Stomach (tissue), 9 donors: ENCODE measurements around the gene ZNF423. TPM values are rescaled to one million over a fixed set of nuclear protein-coding genes. Genes with fewer than 3 reads are reported as not detected.
"Not testable (repeated sequence)": the region's sequence is repeated elsewhere in the genome, so short reads cannot be mapped to it uniquely, and the experiment has no call there.

Source experiments
- DNase-seq, 2 donors: peaks; one replicate each; pipeline versions ENCODE4 v3.0.0 to v3.0.0-alpha.2; 2013 to 2019
- H3K27ac ChIP-seq, 5 donors: fragments of 200-600 bp in 4 of 5; sonication (generic) in 4 of 5; one replicate each; pipeline ENCODE4 v1.5.1; 2013 to 2019; ENCODE audit warnings: mild to moderate bottlenecking in 1 of 5, moderate library complexity in 1 of 5
- H3K27me3 ChIP-seq, 3 donors: fragments of 200-600 bp; sonication (generic); one replicate each; pipeline ENCODE4 v1.5.1; 2017 to 2019; ENCODE audit warnings: mixed run types in 1 of 3
- H3K36me3 ChIP-seq, 4 donors: fragments of 200-600 bp; sonication (generic); 1 replicate in 3 of 4; 2 replicates in 1 of 4; pipeline ENCODE4 v1.5.1; 2016 to 2019
- H3K4me1 ChIP-seq, 4 donors: fragments of 200-600 bp; sonication (generic); one replicate each; pipeline ENCODE4 v1.5.1; 2016 to 2019
- H3K4me3 ChIP-seq, 4 donors: fragments of 200-600 bp; sonication (generic) in 3 of 4; one replicate each; pipeline ENCODE4 v1.5.1; 2016 to 2019; ENCODE audit warnings: mild to moderate bottlenecking in 1 of 4
- H3K9me3 ChIP-seq, 4 donors: fragments of 200-600 bp; sonication (generic); one replicate each; pipeline ENCODE4 v1.5.1; 2016 to 2019
- EP300 ChIP-seq: sonication (generic); formaldehyde crosslinking; IDR thresholded peaks from one replicate; pipeline ENCODE4 v1.6.1; 2017; ENCODE audit warnings: antibody characterized with exemption
- POLR2A ChIP-seq, 4 donors: fragments of 450-650 bp; IDR thresholded peaks; one replicate each; pipeline ENCODE4 v1.6.1; 2016; ENCODE audit warnings: antibody characterized with exemption in 4 of 4, control low read depth in 2 of 4, mild to moderate bottlenecking in 1 of 4, moderate library complexity in 1 of 4
- POLR2AphosphoS5 ChIP-seq, 3 donors: sonication (generic); formaldehyde crosslinking; IDR thresholded peaks; one replicate each; pipeline ENCODE4 v1.6.1; 2016; ENCODE audit warnings: antibody characterized with exemption in 3 of 3
- WGBS, 5 donors: extraction: QIAGEN DNeasy Blood & Tissue Kit in 3 of 5; methylation state at CpG; one replicate each; pipeline versions ENCODE4 v1.1.5 to v1.1.7; 2013 to 2018; 5-methylcytosine and 5-hydroxymethylcytosine counted together
- intact Hi-C: fragments of 100-400 bp; cut with DNase I; formaldehyde crosslinking; loops from one replicate; pipeline ENCODE4 v1.15.1; 2023; ENCODE audit warnings: low total_unique reads
- polyA plus RNA-seq, 3 donors: library from polyadenylated mRNA; stranded (reverse); fragments of 200-250 nt; gene quantifications; one replicate each; pipeline ENCODE4 v1.2.3, GENCODE V29; 2013
- total RNA-seq, 5 donors: library from RNA; depleted of rRNA; stranded (reverse); fragments of >200 nt; gene quantifications; one replicate each; pipeline versions ENCODE4 v1.1.0 to v1.2.3, GENCODE V29; 2014 to 2016
- TF ChIP-seq, protein P1 (sequence below), 7 experiments: fragments of 450-650 bp in 4 of 7; fragments of 200-600 bp in 3 of 7; sonication (generic) in 3 of 7; IDR thresholded peaks; one replicate each; pipeline ENCODE4 v1.5.1; 2016 to 2019; ENCODE audit warnings: antibody characterized with exemption in 7 of 7, control low read depth in 2 of 7, mild to moderate bottlenecking in 1 of 7
- donor health status: healthy with polysubstance abuse.
- donor health status: Bipolar disorder and iron deficiency.
- donor health status: healthy.

Gene ZNF423
- total and polyA plus RNA-seq, 8 donors: 0.29 to 3.5 (median 1.0) TPM

DNA sequence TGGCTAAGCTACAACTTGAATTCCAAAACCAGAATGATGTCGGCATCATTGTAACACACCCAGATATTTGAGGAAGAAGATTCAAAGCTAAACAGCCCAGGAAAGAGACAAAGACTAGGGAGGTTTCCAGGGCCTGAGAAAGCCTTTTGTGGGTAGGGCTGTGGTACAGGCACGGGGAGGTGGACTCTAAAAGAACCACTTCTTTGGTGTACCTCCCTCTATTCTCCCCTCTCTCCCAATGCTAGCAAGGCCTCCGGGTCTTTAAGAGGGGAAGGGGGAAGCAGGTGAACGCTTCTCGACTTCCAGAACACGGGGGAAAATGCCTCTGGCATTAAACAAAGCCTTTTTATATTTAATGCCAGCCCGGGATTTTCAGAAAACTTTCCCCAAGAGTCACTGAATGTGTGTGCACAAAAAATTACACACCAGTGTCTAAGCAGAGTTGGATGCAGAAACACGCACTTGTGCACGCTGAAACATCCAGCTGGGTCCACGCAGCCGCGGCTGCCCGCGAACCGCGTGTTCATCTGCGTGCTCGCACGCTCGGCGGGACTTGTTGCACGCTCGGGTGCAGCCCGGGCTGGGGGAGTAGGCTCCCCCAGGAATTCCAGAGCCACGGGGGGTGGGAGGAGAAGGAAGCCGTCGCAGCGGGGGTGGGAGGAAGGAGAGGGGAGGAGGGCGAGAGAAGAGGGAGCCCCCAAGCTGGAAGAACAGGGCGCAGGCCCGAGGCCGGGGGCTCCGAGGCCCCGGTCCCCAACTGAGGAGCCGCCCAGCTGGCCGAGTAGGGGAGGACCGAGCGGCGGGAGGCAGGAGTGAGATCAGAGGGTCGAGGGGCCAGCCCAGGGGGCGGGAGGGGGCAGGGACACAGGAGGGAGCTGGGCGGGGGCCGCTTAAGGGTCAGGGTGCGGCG, 20.1 kb upstream of the ZNF423 start:
- H3K27me3 ChIP-seq: peaks cover 0 to 40% (median 8%) of the 10 kb centered on the region in 3 donors
- TF ChIP-seq POLR2AphosphoS5 (IDR thresholded peaks at IDR 0.05): no peak
- TF ChIP-seq, protein P1, sequence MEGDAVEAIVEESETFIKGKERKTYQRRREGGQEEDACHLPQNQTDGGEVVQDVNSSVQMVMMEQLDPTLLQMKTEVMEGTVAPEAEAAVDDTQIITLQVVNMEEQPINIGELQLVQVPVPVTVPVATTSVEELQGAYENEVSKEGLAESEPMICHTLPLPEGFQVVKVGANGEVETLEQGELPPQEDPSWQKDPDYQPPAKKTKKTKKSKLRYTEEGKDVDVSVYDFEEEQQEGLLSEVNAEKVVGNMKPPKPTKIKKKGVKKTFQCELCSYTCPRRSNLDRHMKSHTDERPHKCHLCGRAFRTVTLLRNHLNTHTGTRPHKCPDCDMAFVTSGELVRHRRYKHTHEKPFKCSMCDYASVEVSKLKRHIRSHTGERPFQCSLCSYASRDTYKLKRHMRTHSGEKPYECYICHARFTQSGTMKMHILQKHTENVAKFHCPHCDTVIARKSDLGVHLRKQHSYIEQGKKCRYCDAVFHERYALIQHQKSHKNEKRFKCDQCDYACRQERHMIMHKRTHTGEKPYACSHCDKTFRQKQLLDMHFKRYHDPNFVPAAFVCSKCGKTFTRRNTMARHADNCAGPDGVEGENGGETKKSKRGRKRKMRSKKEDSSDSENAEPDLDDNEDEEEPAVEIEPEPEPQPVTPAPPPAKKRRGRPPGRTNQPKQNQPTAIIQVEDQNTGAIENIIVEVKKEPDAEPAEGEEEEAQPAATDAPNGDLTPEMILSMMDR (IDR thresholded peaks at IDR 0.05): no peak
- no peak for TF ChIP-seq POLR2A (IDR thresholded peaks at IDR 0.05)
- no peak for TF ChIP-seq EP300
- peak overlapping the region; percentile 35 to 40 (median 40) for H3K4me3 ChIP-seq
- H3K36me3 ChIP-seq: no peaks in the 10 kb centered on the region
- intact Hi-C loops: no loop called here
- 18 to 30% (median 27%) methylated on average over 28 to 45 of the region's 45 CpGs for WGBS, 5 donors
- H3K9me3 ChIP-seq: no peaks in the 10 kb centered on the region
- H3K27ac ChIP-seq: peak overlapping the region in 1 of 5 donors; percentile 46
- DNase-seq: peak in 1 of 2 donors; percentile 59
- peaks cover 8 to 18% (median 11%) of the 10 kb centered on the region in 4 donors for H3K4me1 ChIP-seq

DNA sequence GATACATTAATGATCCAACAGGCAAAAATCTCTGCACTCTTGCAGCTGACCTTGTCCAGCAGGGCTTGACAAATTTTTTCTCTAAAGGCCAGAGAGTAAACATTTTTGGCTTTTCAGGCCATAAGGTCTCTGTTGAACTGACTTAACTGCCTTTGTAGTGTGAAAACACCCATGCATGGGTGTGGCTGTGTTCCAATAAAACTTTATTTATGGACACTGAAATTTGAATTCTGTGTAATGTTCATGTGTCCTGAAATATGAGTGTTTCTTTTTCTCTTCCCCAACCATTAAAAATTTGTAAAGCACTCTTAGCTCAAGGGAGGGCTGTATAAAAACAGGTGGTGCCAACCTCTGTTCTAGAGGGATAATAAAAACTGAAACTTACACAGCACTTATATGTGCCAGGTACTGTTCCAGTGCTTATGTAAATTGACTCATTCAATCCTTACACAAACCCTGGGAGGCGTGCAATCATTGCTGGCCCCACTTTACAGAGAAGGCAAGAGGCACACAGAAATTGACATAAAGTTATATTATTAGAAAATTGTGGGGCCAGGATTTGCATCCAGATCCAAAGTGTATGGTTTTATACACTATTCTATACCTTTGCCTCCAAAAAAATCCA, 18.8 kb upstream of the ZNF423 start:
- H3K9me3 ChIP-seq: no peaks in the 10 kb centered on the region
- peaks cover 0 to 28% (median 8%) of the 10 kb centered on the region in 3 donors for H3K27me3 ChIP-seq
- no peak overlapping the region for H3K4me3 ChIP-seq
- intact Hi-C loops: no loop called here
- TF ChIP-seq POLR2AphosphoS5 (IDR thresholded peaks at IDR 0.05) (no peak), EP300 (no peak), POLR2A (IDR thresholded peaks at IDR 0.05) (no peak)
- TF ChIP-seq, protein P1 (IDR thresholded peaks at IDR 0.05): no peak
- no peak overlapping the region for H3K27ac ChIP-seq
- peaks cover 8 to 18% (median 11%) of the 10 kb centered on the region in 4 donors for H3K4me1 ChIP-seq
- WGBS, 5 donors: 43 to 68% (median 50%) methylated on average over 1 of the region's 1 CpG
- H3K36me3 ChIP-seq: no peaks in the 10 kb centered on the region
- no peak for DNase-seq

DNA sequence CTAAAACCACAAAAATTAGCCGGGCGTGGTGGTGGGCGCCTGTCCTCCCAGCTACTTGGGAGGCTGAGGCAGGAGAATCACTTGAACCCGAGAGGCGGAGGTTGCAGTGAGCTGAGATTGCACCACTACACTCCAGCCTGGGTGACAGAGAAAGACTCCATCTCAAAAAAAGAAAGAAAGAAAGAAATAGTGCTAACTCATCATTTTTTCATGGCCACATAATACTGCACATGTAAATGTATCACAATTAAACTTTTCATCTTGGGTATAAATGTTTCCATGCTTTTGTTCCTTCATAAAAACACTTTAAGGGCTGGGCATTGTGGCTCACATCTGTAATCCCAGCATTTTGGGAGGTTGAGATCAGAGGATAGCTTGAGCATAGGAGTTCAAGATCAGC, 15.9 kb upstream of the ZNF423 start:
- intact Hi-C loops, H3K36me3 ChIP-seq, H3K9me3 ChIP-seq, H3K27ac ChIP-seq, DNase-seq, H3K4me3 ChIP-seq: not testable (repeated sequence)
- 92 to 99% (median 96%) methylated on average over 5 of the region's 5 CpGs for WGBS, 5 donors
- Histone ChIP-seq H3K27me3 (peaks cover 0 to 23% (median 3%) of the 10 kb centered on the region in 3 donors), H3K4me1 (peaks cover 6 to 15% (median 9%) of the 10 kb centered on the region in 4 donors)

DNA sequence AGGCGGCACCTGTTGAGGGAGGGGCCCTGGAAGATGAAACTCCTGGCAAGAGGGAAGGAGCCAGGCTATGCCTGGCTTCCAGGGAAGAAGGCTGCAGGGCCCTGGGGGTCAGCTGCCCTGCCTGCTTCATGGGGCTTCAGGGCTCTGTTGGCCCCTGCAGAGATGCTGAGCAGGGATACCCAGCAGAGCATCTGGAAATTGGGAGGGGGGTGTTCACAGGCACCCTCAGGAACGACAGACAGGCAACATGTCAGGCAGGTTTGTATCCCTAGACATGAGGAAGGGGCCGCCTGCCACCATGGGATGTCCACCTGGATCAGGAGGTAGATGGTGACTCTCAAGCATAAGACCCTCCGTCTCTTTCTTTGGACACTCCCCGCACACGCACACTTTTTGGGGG, 13.8 kb upstream of the ZNF423 start:
- Histone ChIP-seq H3K4me3 (no peak overlapping the region), H3K36me3 (no peaks in the 10 kb centered on the region), H3K9me3 (no peaks in the 10 kb centered on the region), H3K27ac (no peak overlapping the region), H3K27me3 (peaks cover 0 to 12% (median 0%) of the 10 kb centered on the region in 3 donors), H3K4me1 (no peaks in the 10 kb centered on the region)
- intact Hi-C loops: no loop called here
- 79 to 88% (median 83%) methylated on average over 6 of the region's 6 CpGs for WGBS, 5 donors
- TF ChIP-seq, protein P1 (IDR thresholded peaks at IDR 0.05): no peak
- TF ChIP-seq POLR2AphosphoS5 (IDR thresholded peaks at IDR 0.05) (no peak), EP300 (no peak), POLR2A (IDR thresholded peaks at IDR 0.05) (no peak)
- DNase-seq: no peak
